VCaP (cell line): ENCODE results near the gene ACY1.
A peak's percentile ranks its signal among the peaks of the same experiment; 100 is the strongest.

ENCODE experiments used
- H3K27ac ChIP-seq: fragments of 450-650 bp; 2 replicates; pipeline ENCODE4 v1.5.1; 2017
- CTCF ChIP-seq: fragments of 450-650 bp; conservative IDR thresholded peaks from 2 replicates; pipeline ENCODE4 v1.5.1; 2017; ENCODE audit warnings: mild to moderate bottlenecking, moderate library complexity

ACY1 gene

GRCh38 chr3:51983578-51984268, 388 bp downstream of the ACY1 start:
- no peak for TF ChIP-seq CTCF
- H3K27ac ChIP-seq: peak overlapping the region; percentile 97

GRCh38 chr3:51984269-51984647, 923 bp downstream of the ACY1 start:
- TF ChIP-seq CTCF: no peak
- peak overlapping the region; percentile 97 for H3K27ac ChIP-seq

- peak overlapping the region; percentile 97; the same call in 1 of the 2 replicates for H3K27ac ChIP-seq
- no peak for TF ChIP-seq CTCF
Measured at GRCh38 chr3:51985063-51985462, 1.7 kb downstream of the ACY1 start.

GRCh38 chr3:51986010-51986947, 2.9 kb downstream of the ACY1 start:
- no peak for TF ChIP-seq CTCF

GRCh38 chr3:51987568-51987967, 4.2 kb downstream of the ACY1 start:
- TF ChIP-seq CTCF: no peak
- no peak overlapping the region for H3K27ac ChIP-seq

More at GRCh38 chr3:51986010-51986947, 2.9 kb downstream of the ACY1 start:
- no peak overlapping the region for H3K27ac ChIP-seq

- no peak for TF ChIP-seq CTCF
Measured at GRCh38 chr3:51988286-51989146, 5.2 kb downstream of the ACY1 start.

GRCh38 chr3:51990501-51990971, 7.2 kb downstream of the ACY1 start:
- H3K27ac ChIP-seq: peak overlapping the region; percentile 21

More at GRCh38 chr3:51988286-51989146, 5.2 kb downstream of the ACY1 start:
- no peak overlapping the region for H3K27ac ChIP-seq
